Stimulated activated CD4-positive, alpha-beta T cell treated with anti-CD3 and anti-CD28 coated beads, Interleukin-4, amount 100 ng/mL, for 48 hours (primary cell): ENCODE results near the gene MBNL3.
"Not testable (repeated sequence)": the region's sequence is repeated elsewhere in the genome, so short reads cannot be mapped to it uniquely, and the experiment has no call there.

Source experiments
- DNase-seq, 2 donors: peaks; one replicate each; pipeline ENCODE4 v3.0.0-alpha.2; 2020; ENCODE audit warnings: low read depth in 2 of 2

Gene MBNL3

GRCh38 chrX:132375941-132376340, 112.9 kb downstream of the MBNL3 start:
- DNase-seq: no peak

GRCh38 chrX:132373610-132374009, 115.2 kb downstream of the MBNL3 start:
- DNase-seq: no peak

- no peak for DNase-seq
Measured at GRCh38 chrX:132369617-132370326, 119.1 kb downstream of the MBNL3 start.

GRCh38 chrX:132367984-132368383, 120.9 kb downstream of the MBNL3 start:
- DNase-seq: no peak

- no peak for DNase-seq
Measured at GRCh38 chrX:132367314-132367713, 121.5 kb downstream of the MBNL3 start.

- DNase-seq: no peak
Measured at GRCh38 chrX:132365490-132365889, 123.3 kb downstream of the MBNL3 start.

GRCh38 chrX:132364313-132364712, 124.5 kb downstream of the MBNL3 start:
- no peak for DNase-seq

GRCh38 chrX:132353430-132353829, 135.4 kb downstream of the MBNL3 start:
- no peak for DNase-seq

GRCh38 chrX:132336172-132336571, 152.7 kb downstream of the MBNL3 start:
- no peak for DNase-seq

GRCh38 chrX:132333351-132333750, 155.5 kb downstream of the MBNL3 start:
- no peak for DNase-seq

- no peak for DNase-seq
Measured at GRCh38 chrX:132331532-132331931, 157.3 kb downstream of the MBNL3 start.

GRCh38 chrX:132331000-132331399, 157.8 kb downstream of the MBNL3 start:
- DNase-seq: no peak

- no peak for DNase-seq
Measured at GRCh38 chrX:132330156-132330729, 158.6 kb downstream of the MBNL3 start.

GRCh38 chrX:132326960-132327359, 161.9 kb downstream of the MBNL3 start:
- not testable (repeated sequence) for DNase-seq
